ENCODE results near the gene DLST. TPM values are rescaled to one million over a fixed set of nuclear protein-coding genes. Genes with fewer than 3 reads are reported as not detected.

The DLST gene
- polyA plus RNA-seq (ENCODE audit: insufficient read length in 4 of 4), result 100 to 1,000 TPM; 103 to 135 (median 125) TPM

- peak in 3 of 4 donors; percentile 67 to 82 (median 69) for DNase-seq (ENCODE audit: low read depth in 4 of 4, low spot score in 2 of 4)
Observed at GRCh38 chr14:74881431-74882102, at the start of gene DLST. DLST (plus strand) TSS chr14:74881916; CDS start chr14:74881954, 38 bp downstream.

GRCh38 chr14:74832849-74833248 is 48.9 kb upstream of the DLST start:
- DNase-seq (ENCODE audit: low read depth in 4 of 4, low spot score in 2 of 4), result no peak

DNA sequence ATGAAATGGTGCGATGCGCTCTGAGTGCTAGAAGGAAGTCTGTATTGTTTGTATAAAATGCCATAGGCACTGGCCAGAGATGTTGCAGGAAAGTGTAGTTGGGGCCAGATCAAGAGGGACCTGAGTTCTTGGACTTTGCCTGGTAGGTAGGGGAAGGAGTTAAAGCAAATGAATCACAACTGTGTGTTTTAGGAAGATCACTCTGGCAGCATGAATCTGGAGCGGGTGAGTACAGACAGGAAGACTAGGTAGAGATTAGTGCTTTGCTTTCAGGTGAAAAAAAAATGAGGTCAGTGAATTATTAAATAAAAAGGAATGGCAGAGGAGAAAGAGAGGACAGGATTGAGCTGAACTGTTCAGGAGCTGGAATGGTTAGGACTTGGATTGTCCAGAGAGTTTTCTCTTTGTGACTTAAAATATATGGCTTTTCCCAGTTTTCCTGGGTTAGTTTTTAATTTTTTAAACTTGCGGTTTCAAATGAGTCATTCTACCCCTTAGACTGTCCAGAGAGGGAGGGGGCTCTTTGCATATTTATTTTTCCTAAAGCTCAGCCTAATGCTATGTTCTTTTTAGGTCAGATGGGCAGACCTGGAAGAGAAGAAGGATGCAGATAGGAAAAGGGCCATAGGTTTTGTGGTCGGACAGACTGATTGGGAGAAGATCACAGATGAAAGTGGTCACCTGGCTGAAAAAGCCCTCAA is 46.9 kb upstream of the DLST start:
- DNase-seq (ENCODE audit: low read depth in 4 of 4, low spot score in 2 of 4), result no peak

DNA sequence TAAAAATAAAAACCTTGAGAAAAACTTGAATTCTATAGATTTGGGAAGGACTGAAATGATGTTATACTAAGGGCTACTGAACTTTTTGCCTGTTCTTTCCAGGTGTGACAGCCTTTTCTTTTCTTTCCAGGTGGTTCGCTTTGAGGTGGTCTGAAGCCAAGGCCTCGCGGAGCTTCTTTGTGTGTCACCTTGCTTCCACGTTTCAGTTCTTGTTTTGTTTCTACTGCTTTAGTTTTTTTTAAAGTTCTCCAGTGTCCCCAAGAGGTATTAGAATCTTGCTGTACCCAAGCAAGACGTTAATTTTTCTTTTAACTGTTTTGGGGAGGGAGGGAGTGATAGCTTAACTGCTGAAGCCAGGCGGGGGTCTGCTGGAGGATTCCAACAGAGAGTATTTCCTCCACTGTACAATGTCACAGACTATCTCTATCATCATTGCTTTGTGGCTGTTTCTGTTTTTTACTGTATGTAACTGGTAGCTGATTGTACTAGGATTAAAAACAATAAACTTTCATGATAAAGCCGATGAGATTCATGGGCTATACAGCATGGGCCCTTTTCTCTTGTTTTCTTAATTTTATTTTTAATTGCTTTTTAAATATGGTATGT is 46.0 kb upstream of the DLST start:
- DNase-seq (ENCODE audit: low read depth in 4 of 4, low spot score in 2 of 4), result no peak

DNA sequence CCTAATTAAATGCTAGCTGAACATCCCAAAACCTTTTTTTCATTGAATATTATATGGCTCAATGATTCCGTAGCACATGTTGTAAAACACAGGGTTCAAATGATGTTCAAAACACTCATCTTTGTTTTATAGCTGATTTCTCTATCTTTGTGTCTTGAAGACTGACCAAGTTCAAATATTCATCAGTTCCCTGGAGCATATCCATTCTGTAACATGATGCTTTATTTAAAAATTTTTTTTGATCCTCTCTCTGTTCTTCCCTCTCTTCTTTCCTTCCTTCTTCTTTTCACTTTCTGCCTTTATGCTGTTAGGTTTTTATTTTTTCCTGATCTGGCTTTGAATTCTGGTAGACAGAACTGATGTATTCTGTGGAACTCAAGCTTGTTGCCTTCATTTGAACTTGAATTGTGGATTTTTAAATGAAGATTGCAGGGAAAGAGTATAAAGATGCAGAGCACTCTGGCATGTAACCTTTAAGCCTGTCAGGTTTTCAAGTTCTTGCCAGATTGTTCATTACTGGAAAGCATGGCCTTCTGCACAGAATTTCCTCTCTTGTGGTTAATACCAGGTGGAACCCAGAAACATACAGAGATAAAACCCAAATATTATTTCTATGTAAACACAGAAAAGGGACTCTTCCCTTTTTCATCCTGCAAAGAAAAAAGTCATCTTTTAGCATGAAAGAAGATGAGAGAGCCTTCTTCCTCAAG is 45.3 kb upstream of the DLST start:
- no peak for DNase-seq (ENCODE audit: low read depth in 4 of 4, low spot score in 2 of 4)

DNA sequence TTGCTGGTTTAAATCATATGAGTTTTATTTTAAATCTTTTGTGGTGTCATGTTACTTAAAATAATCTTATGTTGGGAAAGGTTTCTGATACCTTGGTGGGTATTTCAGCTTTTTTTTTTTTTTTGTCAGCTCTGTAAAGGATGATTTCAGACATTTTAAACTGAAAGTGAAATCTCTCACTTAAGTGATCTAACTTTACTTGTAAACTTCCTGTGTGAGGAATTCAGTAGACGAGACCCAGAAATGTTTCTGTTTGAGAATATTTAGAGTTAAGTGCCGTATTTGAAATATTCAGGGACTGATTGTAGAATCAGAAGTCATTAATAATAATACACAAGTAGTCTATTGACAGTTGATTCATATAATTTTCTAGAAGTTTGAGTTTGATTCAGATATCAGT is 43.5 kb upstream of the DLST start:
- no peak for DNase-seq (ENCODE audit: low read depth in 4 of 4, low spot score in 2 of 4)

DNA sequence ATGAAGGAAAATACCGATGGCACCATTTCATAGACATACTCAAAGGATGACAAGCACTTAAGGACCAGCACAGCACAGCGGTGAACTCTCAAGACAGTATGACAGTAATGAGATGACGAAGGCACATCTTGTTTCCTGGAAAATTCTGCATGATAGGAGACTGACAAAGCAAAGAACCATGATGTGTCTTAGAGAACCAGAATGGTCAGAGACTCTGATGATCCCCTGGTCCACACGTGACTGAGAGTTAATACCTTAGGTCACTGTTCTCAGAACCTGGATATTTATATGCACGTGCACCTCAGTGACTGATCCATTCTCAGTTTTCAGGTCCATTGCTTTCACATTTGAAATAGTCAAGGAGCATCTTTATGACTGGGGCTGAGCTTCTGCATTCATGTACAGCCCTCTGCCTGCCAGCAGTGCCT is 41.1 kb upstream of the DLST start:
- no peak for DNase-seq (ENCODE audit: low read depth in 4 of 4, low spot score in 2 of 4)

- DNase-seq (ENCODE audit: low read depth in 4 of 4, low spot score in 2 of 4), result no peak
Observed at GRCh38 chr14:74841230-74842207, 40.2 kb upstream of the DLST start.

DNA sequence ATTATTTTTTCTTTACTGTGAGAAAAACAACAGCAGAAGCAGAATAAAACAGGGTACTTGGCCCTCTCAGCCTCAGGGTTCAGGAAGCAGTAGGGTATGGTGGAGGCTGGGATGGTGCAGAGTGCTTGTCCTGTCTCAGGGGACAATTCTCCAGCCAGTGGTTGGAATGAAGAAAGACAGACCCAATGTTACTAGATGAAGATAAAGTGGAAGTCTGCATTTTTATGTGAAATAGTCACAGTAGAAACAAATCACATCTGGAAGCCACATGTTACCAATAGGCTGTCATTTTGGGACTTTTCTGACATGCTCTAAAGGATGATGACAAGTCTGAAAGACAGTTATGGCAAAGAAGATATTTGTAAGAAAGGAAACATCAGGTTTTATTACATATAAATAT is 38.1 kb upstream of the DLST start:
- no peak for DNase-seq (ENCODE audit: low read depth in 4 of 4, low spot score in 2 of 4)

- DNase-seq (ENCODE audit: low read depth in 4 of 4, low spot score in 2 of 4), result no peak
Observed at GRCh38 chr14:74846168-74846567, 35.5 kb upstream of the DLST start.

- no peak for DNase-seq (ENCODE audit: low read depth in 4 of 4, low spot score in 2 of 4)
Observed at GRCh38 chr14:74846968-74847665, 34.6 kb upstream of the DLST start.

DNA sequence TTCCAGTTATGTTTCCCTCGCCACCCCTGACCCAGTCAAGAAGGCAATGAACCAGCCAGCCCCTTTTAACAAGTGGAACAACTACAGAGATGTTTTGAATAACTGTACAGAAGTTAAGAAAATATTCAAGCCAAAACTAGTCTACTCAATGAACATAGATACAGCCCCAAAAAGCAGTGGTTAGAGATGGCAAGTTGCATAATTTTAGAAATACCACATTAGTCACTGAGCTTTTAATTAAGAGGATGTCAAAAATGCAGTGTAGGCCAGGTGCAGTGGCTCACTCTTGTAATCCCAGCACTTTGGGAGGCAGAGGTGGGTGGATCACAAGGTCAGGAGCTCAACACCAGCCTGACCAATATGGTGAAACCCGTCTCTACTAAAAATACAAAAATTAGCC is 32.9 kb upstream of the DLST start:
- DNase-seq (ENCODE audit: low read depth in 4 of 4, low spot score in 2 of 4), result no peak

- DNase-seq (ENCODE audit: low read depth in 4 of 4, low spot score in 2 of 4), result no peak
Observed at GRCh38 chr14:74852922-74853530, 28.7 kb upstream of the DLST start.

- DNase-seq (ENCODE audit: low read depth in 4 of 4, low spot score in 2 of 4), result no peak
Observed at GRCh38 chr14:74853581-74853980, 28.1 kb upstream of the DLST start.

DNA sequence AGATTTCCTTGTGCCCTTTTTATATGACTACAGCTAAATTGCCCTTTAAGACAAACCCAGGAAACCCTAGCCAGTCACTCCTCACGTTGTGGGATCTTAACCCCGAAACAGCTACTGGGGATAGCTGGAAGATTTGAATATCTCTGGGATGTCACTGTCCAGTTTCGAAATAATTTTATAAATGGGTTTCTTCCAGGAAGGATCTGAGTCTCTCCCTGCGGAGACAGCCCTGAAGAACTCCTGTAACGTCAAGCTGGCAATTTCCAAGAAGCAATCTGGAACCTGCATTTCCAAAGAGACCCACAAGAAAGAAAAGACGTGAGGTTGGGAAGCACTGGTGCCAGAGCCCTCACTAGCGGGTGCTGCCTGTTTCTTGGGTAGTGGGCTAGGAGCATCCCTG is 26.7 kb upstream of the DLST start:
- no peak for DNase-seq (ENCODE audit: low read depth in 4 of 4, low spot score in 2 of 4)

GRCh38 chr14:74855945-74856344 is 25.8 kb upstream of the DLST start:
- DNase-seq (ENCODE audit: low read depth in 4 of 4, low spot score in 2 of 4), result no peak

GRCh38 chr14:74856366-74856765 is 25.4 kb upstream of the DLST start:
- no peak for DNase-seq (ENCODE audit: low read depth in 4 of 4, low spot score in 2 of 4)

GRCh38 chr14:74858022-74858421 is 23.7 kb upstream of the DLST start:
- DNase-seq (ENCODE audit: low read depth in 4 of 4, low spot score in 2 of 4), result no peak

Measured in left renal cortex interstitium (tissue), 4 donors.